H1 (cell line): ENCODE data around the gene SLC38A8.

ENCODE experiments used
- EP300 ChIP-seq, 2 experiments: IDR thresholded peaks; 1 replicate in 1 of 2; 2 replicates in 1 of 2; pipeline ENCODE4 v1.6.1; 2011 to 2012; ENCODE audit warnings: low read depth in 2 of 2, low read length in 2 of 2, mild to moderate bottlenecking in 2 of 2, borderline replicate concordance in 1 of 2, inconsistent platforms in 1 of 2, moderate library complexity in 1 of 2
- TCF12 ChIP-seq: IDR thresholded peaks from 2 replicates; pipeline ENCODE4 v1.6.1; 2011; ENCODE audit warnings: low read depth, mild to moderate bottlenecking, low read length

- TF ChIP-seq TCF12 (no peak), EP300 (IDR thresholded peaks at IDR 0.05; ENCODE audit: borderline replicate concordance in 1 of 2, low read depth in 2 of 2, low read length in 2 of 2) (no peak)
Measured at GRCh38 chr16:83992624-83993023, 50.0 kb downstream of the SLC38A8 start.
